GM04503 (cell line): ENCODE measurements around the gene HSPA14.
"Not testable (repeated sequence)": the region's sequence is repeated elsewhere in the genome, so short reads cannot be mapped to it uniquely, and the experiment has no call there.

Source experiments
- DNase-seq: peaks from one replicate; pipeline ENCODE4 v3.0.0-alpha.2; 2012; ENCODE audit warnings: low read depth

Gene HSPA14

DNA sequence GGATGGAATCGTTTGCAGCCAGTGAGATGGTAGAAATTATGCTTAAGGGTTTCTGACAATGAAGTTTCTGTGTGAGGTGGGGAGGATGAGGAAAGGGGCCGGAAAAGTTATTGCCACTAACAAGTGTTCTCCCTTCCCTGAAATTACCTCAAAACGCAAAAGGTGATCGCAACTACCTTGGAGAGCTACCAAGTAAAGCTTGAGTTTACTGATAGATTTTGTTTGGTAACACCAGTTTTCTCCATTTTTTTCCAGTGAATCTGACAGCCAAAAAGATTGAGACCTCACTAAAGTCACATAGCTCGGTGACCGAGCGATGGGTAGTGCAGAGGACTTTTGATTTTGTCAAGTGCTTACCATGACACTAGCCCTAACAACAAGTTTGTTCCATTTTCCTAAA, 42.1 kb downstream of the HSPA14 start:
- DNase-seq, result no peak

GRCh38 chr10:14884082-14884481, 46.0 kb downstream of the HSPA14 start:
- no peak for DNase-seq

DNA sequence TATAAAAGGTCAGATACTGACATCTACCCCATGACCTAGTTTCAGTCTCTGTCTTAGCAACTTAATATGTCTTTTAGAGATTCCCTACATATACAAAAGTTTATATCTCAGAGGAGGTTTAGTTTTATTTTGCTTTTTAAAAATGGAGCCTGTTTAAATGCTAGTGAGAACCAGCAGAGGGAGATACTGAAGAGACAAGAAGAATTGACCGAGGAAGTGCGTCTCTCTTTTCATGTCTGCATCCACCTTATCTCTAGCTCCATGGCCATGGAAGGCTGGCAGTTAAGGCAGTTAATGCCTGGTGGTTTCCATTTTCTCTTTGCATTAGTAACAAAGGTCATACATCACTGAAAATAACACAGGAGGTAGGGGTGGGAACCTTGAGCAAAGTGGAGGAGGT, 51.2 kb downstream of the HSPA14 start:
- no peak for DNase-seq

DNA sequence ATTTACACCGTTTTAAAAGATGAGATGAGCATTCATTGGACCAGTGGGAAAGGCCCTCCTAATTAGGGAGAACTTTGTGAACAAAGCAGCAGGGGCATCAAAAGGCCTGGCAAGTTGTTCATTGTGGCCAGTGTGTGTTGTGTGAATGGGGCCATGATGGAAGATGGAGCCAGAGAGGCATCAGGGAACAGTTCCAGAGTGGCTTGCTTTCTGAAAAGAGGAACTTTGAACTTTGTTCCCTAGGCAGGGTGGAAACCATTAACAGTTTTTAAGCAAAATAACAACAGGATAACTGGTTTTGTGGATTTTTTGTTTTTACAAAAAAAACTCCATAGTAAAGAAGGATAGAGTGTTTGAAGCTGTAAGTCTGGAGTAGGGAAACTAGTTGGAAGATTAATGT, 53.0 kb downstream of the HSPA14 start:
- no peak for DNase-seq

DNA sequence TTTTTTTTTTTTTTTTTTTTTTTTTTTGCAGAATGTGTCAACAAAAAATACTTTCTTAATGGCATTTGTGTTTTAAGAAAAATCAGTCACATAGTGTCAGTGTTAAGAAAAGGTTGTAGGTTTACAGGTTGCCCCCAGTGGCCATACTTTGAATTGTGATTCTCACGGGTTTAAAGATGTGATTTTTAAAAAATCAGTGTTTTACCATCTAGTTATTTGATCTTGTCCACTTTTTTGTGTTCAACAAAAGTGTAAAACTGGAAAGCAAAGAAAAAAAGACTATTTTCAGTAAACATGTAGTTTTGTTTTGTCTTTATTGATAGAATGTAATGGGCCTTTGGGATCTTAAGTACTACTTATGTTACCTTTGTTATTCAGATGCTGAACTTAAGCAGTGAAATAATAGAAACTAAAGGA, 66.2 kb downstream of the HSPA14 start:
- DNase-seq, result no peak

DNA sequence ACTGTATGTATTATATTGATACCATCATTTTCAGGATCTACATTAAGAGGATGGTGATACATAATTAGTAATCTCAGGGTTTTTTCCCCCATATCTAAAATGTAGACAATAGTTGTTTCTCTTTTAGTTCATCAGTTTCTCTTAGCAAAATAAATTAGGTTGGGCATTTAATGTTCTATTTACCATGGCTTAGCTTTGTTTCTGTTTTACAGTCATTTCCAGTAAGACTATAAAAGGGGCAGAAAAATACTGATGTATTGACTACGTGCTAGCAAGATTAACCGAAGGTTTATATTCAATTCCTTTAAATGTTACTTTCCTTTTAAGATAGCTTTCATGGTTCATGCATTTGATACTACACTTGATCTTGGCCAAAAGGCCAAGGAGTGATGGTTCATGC, 66.8 kb downstream of the HSPA14 start:
- no peak for DNase-seq

DNA sequence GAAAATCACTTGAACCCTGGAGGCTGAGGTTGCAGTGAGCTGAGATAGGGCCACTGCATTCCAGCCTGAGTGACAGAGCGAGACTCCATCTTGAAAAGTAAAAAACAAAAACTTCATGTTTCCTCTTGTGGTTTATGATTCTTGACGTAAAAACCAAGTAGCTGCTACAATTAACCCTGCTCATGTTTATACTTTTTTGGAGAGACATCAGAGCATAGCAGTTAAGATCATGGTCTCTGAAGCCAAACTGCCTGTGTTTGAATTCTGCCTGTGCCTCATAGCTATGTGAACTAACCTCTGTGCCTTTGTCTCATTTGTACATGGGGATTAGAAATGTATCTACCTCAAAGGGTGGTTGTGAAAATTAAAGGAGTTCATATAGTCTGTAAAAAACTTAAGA, 67.8 kb downstream of the HSPA14 start:
- no peak for DNase-seq

GRCh38 chr10:14906765-14907164, 68.7 kb downstream of the HSPA14 start:
- DNase-seq, result no peak

GRCh38 chr10:14907591-14907990, 69.5 kb downstream of the HSPA14 start:
- not testable (repeated sequence) for DNase-seq

GRCh38 chr10:14909101-14909500, 71.0 kb downstream of the HSPA14 start:
- DNase-seq, result no peak

GRCh38 chr10:14910953-14911352, 72.8 kb downstream of the HSPA14 start:
- no peak for DNase-seq

- DNase-seq, result no peak
Measured at GRCh38 chr10:14911801-14912200, 73.7 kb downstream of the HSPA14 start.

GRCh38 chr10:14916600-14916999, 78.5 kb downstream of the HSPA14 start:
- no peak for DNase-seq

DNA sequence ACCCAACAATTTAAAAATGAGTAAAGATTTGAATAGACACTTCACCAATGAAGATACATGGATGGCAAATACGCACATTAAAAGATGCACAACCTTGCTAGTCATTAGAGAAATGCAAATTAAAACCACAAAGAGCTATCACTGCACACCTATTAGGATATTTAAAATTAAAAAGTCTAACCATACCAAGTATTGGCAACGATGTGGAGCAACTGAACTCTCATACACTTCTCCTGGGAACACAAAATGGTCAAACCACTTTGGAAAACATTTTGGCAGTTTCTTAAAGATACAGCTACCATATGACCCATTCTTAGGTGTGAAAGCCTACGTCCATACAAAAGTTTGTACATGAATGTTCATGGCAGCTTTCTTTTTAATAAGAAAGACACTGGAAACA, 79.7 kb downstream of the HSPA14 start:
- DNase-seq, result no peak

DNA sequence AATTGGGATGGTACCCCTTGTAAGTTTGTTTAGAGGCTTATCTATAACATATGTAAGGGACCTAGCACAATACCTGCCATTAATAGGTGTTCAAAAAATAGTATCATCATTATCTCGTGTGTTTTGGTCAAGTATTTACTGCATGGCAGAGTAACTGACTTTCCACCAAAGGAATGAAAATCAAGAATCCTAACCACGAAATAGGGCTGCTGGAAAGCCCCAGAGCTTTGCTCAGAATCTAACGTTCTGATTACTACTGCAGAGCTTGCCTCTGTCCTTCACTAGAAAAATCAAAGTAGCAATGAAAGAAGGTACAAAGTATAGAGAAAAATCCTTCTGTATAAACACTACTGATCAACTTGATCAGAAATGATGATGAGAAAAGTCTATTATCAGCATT, 80.9 kb downstream of the HSPA14 start:
- no peak for DNase-seq
